ENCODE data around the gene CHCHD6.

The CHCHD6 gene

GRCh38 chr3:126857928-126858327 lies 153.9 kb downstream of the CHCHD6 start:
- DNase-seq = no peak

GRCh38 chr3:126858401-126858800 lies 154.4 kb downstream of the CHCHD6 start:
- DNase-seq = no peak

- peak in 28 of 58 donors; percentile 13 to 81 (median 47) for DNase-seq
These were observed 154.8 kb downstream of the CHCHD6 start for GRCh38 chr3:126858887-126859286.

DNA sequence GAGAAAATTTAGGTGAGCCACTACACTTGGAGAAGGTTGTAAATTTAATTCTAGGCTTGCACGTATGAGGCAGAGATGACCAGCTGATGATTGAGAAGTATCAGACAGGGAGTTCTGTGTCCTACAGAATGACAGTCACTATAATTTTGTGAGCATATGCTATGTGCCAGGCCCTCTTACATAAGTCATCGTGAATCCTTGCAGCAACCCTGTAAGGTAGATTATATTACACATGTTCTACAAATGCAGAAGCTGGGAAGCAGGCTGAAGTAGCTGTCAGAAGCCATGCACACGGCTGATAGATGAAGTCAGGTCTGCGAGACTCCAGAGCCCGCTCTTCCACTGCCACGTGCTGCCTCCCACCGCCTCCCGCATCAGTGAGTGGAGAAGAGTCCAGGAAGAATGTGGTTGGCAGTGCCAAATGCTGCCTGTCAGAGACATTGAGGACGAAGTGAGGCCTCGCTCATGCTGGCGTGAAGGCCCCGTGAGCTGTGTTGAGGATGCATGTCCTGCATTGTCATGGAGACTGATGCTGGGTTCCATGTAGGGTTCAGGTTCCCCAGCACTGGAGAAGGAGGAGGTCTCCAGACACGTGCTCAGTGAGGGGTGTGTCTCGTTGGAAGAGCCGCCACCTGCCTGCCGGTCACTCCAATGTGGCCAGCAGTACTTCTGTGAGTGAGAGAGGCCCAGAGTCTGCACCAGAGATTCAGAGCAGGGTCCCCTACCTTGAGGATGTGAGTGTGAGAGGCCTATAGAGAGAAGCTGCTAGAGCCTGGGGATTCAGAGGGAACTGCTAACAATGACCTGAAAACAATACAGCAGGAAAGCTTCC lies 155.6 kb downstream of the CHCHD6 start:
- DNase-seq = no peak

GRCh38 chr3:126865736-126866135 lies 161.7 kb downstream of the CHCHD6 start:
- DNase-seq = no peak

- no peak for DNase-seq
These were observed 162.2 kb downstream of the CHCHD6 start for GRCh38 chr3:126866175-126866759.

- DNase-seq = no peak
These were observed 163.3 kb downstream of the CHCHD6 start for GRCh38 chr3:126867190-126867862.

DNA sequence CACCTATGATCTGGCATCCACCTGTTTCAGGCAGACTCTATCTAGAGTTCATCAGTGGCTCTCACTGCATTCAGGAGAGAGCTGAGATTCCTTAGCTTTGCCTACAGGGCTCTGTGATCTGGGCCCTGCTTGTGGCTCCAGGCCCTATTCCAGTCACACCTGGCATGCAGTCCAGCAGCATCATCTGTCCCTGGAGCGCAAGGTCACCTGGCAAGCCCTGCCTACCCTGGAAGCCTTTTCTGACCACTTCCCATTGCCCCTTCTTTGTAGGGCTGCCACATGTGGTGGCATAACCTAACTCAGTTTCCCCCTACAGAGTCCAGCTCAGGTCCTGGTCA lies 163.8 kb downstream of the CHCHD6 start:
- no peak for DNase-seq

- DNase-seq = peak in 15 of 58 donors; percentile 5 to 78 (median 19)
These were observed 166.7 kb downstream of the CHCHD6 start for GRCh38 chr3:126870608-126871210.

DNA sequence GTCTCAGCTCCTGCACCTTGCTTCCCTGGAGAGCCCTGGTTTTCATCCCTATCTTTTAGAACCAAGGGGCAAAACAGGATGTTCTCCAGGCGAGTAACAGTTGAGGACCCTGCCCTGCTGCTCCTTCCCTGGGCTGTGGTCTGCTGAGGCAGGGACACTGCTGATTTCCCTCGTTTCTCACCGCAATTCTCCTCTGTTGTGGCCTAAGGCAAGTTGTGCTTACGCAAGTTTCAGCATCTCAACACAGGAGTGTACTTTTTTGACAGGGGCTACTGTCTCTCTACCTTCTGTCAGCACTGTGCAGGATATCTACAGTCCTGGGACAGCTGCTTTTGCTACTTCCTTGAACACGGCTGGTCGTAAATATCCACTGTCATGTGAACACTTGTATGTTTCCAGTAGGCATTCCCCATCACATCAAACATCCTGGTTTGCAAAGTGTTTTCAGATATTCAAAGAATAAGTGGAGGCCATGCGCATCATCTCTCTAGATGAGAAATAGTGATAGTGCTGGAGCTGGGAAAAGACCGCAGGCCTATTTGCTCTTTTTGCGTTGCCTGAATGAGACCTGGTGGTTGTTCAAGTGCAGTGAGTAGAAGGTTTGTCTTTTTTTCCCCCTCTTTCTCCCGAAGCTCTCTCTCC lies 168.8 kb downstream of the CHCHD6 start:
- DNase-seq = no peak

GRCh38 chr3:126873416-126873815 lies 169.4 kb downstream of the CHCHD6 start:
- DNase-seq = no peak

DNA sequence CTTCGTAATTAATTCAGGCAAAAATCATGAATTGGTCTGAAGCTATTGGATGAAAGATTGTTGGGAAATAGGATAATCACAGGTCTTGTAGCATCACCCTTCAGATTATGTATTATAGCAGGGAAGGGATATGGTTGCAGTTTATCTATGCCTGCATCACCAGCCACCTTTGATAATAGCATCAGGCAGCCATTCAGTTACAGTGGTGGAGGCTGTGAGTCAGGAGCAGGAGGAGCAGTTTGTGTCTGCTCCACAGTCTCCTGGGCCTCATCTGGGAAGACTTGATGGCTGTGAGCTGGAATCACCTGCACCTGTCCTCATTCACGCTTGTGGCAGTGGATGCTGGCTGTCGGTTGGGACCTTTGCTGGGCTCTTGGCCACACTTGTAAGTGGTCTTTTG lies 174.6 kb downstream of the CHCHD6 start:
- no peak for DNase-seq

- DNase-seq = no peak
These were observed 176.9 kb downstream of the CHCHD6 start for GRCh38 chr3:126880901-126881300.

DNA sequence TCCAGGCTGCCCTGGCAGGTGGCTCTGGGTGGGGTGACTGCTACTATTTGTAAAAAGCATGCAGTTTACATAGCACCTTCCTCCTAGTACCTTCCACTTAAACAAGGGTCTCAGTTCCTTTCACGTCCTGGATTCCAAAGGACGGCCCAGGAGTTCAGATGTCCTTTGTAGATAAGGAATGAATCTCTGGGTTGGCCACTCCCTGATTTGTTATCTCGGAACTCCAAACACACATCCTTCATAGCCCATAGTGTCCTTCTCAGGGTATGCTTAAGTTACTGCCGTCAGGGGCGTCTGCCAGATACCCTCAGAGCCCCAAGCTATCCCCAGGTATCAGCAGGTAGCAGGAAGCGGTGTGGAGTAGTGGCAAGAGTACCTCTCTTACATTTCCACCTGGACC lies 177.8 kb downstream of the CHCHD6 start:
- no peak for DNase-seq

GRCh38 chr3:126883241-126883640 lies 179.2 kb downstream of the CHCHD6 start:
- DNase-seq = no peak

DNA sequence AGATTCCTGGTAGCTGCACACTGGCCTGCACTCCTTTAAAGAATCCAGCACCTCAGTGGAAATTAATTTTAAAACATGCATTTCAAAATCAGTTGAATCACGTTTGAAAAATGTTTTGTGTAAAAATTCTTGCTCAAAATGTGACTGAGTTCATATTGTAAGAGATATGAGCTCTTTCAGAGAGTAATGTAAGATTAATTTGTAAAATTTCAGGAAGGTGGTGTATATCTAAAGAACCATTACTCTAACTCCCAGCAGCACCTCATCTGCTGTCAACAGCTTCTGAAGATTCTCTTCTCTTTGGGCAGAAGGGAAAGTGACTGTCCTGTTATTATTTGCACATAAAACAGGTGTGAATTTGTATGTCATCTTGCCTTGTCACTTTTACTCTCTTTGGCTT lies 181.4 kb downstream of the CHCHD6 start:
- DNase-seq = no peak

DNA sequence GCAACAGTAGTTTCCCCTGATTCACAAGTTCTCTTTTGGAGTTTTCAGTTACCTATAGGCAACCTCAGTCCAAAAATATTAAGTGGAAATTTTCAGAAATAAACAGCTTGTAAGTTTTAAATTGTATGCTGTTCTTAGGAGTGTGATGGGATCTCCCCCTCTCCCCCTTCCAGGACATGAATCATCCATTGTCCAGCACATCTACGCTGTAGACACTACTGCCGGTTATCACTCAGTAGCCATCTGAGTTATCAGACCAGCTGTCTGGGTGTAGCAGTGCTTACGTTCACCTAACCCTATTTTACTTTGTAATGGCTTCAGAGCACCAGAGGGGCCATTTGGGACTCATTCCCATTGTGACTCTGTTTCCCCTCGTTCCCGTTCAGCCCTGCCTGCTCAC lies 182.2 kb downstream of the CHCHD6 start:
- DNase-seq = no peak

- DNase-seq = no peak
These were observed 183.6 kb downstream of the CHCHD6 start for GRCh38 chr3:126887686-126888085.

DNA sequence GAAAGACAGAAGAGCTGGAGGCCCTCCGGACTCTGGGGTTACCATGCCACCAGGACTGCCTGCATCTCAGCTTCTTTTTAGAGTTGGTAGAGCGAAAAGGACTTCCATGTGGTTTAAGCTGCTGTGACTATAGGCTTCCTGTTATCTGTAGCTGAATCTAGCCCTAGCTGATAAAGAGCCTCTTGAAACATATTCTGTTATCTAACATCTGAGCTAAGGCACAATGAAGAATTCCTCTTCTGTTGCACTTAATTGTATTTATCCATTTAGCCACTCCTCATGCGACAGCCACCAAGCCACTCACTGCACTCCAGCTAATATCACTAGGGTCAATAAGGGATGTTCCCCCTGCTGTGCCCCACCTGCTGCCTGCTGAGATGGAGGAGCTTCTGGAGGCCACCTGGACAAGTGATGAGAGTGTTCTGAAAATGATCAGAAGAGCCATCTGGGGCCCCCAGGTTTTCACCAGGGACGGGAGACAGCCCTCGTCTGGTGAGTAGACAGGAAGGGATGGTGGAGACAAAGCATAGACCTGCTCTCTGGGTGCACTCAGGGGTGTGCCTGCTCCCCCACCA lies 184.2 kb downstream of the CHCHD6 start:
- DNase-seq = no peak

GRCh38 chr3:126889276-126890201 lies 185.5 kb downstream of the CHCHD6 start:
- peak in 3 of 58 donors; percentile 10 to 28 (median 20) for DNase-seq
